Measurements from ENCODE around the gene KLC3.

KLC3 gene

DNA sequence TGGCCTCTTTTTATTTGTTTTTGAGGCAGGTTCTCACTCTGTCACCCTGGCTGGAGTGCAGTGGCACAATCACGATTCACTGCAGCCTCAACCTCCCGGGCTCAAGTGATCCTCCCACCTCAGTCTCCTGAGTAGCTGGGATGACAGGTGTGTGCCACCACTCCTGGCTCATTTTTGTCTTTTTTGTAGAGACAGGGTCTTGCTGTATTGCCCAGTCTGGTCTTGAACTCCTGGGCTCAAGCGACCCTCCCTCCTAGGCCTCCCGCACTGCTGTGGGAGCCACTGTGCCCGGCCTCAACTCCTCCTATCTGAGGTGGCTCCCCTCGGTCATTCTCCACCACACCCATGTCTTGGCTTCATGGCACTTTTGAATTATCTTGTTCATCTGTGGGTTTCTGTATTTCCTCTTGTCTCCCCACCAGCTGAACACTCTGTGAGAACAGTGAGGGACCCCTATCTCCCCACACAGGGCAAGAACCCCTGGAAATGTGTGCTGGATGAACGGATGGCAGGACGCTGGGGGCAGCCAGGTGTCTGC is 25.8 kb upstream of the KLC3 start:
- no peak for DNase-seq (ENCODE audit: extremely low spot score)
- TF ChIP-seq CTCF (IDR thresholded peaks at IDR 0.05; ENCODE audit: control extremely low read depth, extremely low read depth, low read depth, missing control alignments) = no peak
- ChIA-PET CTCF (no interaction called here), POLR2A (no interaction called here)

GRCh38 chr19:45315304-45315703 is 25.2 kb upstream of the KLC3 start:
- POLR2A ChIA-PET = no interaction called here
- no peak for TF ChIP-seq CTCF (IDR thresholded peaks at IDR 0.05; ENCODE audit: control extremely low read depth, extremely low read depth, low read depth, missing control alignments)
- CTCF ChIA-PET = no interaction called here
- DNase-seq (ENCODE audit: extremely low spot score) = no peak

DNA sequence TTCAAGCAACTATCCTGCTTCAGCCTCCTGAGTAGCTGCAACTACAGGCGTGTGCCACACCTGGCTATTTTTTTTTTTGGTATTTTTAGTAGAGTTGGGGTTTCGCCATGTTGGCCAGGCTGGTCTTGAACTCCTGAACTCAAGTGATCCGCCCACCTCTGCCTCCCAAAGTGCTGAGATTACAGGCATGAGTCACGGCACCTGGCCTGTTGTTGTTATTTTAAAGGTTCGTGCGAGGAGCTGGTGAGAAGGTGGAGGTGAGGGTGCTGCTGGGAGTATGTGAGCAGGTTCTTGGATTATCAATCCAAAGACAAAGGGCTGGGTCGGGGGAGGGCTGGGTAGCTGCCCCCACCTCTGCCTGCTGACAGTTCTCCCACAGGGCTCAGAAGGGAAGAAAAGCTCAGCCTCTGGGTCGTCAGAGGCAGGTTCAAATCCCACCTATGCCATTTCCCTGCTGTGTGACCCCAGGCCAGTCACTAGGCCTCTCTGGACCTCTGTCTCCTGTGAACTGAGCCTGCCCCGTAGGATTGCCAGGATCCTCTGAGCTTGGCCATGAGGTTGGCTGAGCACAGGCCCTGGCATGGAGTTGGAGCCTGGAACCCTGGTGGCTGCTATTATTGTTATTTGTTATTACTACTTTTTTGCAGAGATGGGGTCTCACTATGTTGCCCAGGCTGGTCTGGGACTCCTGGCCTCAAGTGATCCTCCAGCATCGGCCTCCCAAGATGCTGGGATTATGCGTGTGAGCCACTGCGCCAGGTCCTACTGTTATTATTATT is 19.4 kb upstream of the KLC3 start:
- CTCF ChIA-PET = interaction anchor here (1.4 kb wide), 1 partner anchor 17 kb away, joined by 6 read pairs; no protein-coding TSS in a partner anchor

DNA sequence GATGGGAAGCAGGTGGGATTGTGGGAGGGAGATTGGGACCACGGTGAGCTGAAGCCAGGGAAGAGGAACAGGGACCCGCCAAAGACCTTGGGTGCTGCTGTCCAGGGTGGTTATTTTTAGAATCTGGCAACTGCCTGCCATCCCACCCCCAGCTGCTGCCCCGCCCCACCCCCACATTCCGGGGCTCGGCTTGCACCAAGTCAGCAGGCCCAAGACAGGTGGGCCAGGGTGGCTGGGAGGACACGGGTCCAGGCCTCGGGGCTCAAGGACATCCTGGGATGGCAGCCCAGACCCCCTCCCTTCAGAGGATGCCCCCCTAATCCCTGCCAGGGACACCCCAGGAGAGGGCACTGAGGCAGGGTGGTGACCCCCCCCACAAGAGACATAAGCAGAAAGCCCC is 18.7 kb upstream of the KLC3 start:
- no peak for TF ChIP-seq CTCF (IDR thresholded peaks at IDR 0.05; ENCODE audit: control extremely low read depth, extremely low read depth, low read depth, missing control alignments)
- DNase-seq (ENCODE audit: extremely low spot score) = no peak
- ChIA-PET POLR2A (no interaction called here), CTCF (interaction anchor here (1.4 kb wide), 1 partner anchor 17 kb away, joined by 6 read pairs; no protein-coding TSS in a partner anchor)

More for the DNA sequence above, 19.4 kb upstream of the KLC3 start:
- TF ChIP-seq CTCF (IDR thresholded peaks at IDR 0.05; ENCODE audit: control extremely low read depth, extremely low read depth, low read depth, missing control alignments) = no peak
- no peak for DNase-seq (ENCODE audit: extremely low spot score)
- POLR2A ChIA-PET = no interaction called here

DNA sequence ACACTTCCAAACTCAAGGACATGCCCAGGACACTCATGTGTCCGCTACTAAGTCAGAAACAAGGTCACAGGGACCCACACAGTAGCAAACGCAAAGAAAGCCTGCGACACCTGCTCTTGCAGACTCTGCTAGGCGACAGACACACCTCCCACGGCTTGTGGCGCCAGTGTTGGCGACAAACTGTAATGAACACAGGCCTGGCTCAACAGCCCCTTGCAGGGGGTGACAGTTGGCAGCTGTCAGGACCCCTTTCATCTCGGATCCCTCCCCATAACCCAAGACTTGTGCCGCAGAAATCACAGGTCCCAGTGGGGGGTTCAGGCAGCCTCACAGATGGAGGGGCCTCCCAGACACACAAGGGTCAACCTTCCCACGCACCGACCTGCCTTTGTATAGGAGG is 18.2 kb upstream of the KLC3 start:
- ChIA-PET POLR2A (no interaction called here), CTCF (interaction anchor here (1.4 kb wide), 1 partner anchor 16 kb away, joined by 6 read pairs; no protein-coding TSS in a partner anchor)
- no peak for TF ChIP-seq CTCF (IDR thresholded peaks at IDR 0.05; ENCODE audit: control extremely low read depth, extremely low read depth, low read depth, missing control alignments)
- DNase-seq (ENCODE audit: extremely low spot score) = no peak

DNA sequence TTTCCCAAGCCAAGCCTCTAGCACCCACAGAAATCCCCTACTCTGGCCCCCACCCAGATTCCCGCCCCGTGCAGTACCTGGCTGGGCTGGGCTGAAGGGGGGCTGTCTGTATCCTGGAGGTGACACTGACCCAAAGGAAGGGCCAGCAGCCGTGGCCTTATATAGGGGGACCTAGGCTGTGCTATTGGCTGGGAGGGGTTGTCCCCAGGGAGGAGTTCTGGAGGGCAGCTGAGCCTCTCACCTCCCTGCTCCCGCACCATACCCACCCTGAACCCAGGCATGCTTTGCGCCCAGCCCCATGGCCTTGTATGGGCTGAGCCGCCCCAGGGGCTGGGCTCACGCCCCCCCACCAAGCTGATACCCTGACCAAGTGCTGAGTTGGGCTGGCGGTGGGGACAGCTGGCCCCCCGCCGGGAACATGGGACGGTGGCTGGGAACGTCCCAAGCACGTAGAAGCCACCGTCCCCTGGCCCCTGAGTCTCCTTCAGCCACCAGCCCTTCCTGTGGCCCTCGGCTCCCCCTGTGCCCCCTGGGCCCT is 17.7 kb upstream of the KLC3 start, which contains the start of gene CKM:
Gene CKM, minus strand, starts transcription at position 132 of the 538 bp plus-strand sequence. CDS start 3,162 bp downstream, outside the sequence.
- POLR2A ChIA-PET = no interaction called here
- no peak for TF ChIP-seq CTCF (IDR thresholded peaks at IDR 0.05; ENCODE audit: control extremely low read depth, extremely low read depth, low read depth, missing control alignments)
- CTCF ChIA-PET = no interaction called here
- no peak for DNase-seq (ENCODE audit: extremely low spot score)
